Cerebellar nuclear complex (tissue), 1 donor: ENCODE data around the gene PLAC8L1.

Experiments used
- DNase-seq, 2 experiments: peaks; one replicate each; lab custom pipeline; 2025; lab: John Stamatoyannopoulos, UW

Gene PLAC8L1

GRCh38 chr5:146079695-146080373 is 25.5 kb downstream of the PLAC8L1 start:
- DNase-seq: no peak

- DNase-seq: no peak
These were observed 26.8 kb downstream of the PLAC8L1 start for GRCh38 chr5:146078566-146078965.

GRCh38 chr5:146076455-146076854 is 28.9 kb downstream of the PLAC8L1 start:
- DNase-seq: no peak

- DNase-seq: no peak
These were observed 29.3 kb downstream of the PLAC8L1 start for GRCh38 chr5:146076028-146076427.

GRCh38 chr5:146073239-146073900 is 32.0 kb downstream of the PLAC8L1 start:
- no peak for DNase-seq

- no peak for DNase-seq
These were observed 32.8 kb downstream of the PLAC8L1 start for GRCh38 chr5:146072595-146072994.

- no peak for DNase-seq
These were observed 34.2 kb downstream of the PLAC8L1 start for GRCh38 chr5:146071171-146071570.

GRCh38 chr5:146070746-146071145 is 34.6 kb downstream of the PLAC8L1 start:
- DNase-seq: no peak

- no peak for DNase-seq
These were observed 35.6 kb downstream of the PLAC8L1 start for GRCh38 chr5:146069780-146070099.

GRCh38 chr5:146068977-146069779 is 36.2 kb downstream of the PLAC8L1 start:
- no peak for DNase-seq

GRCh38 chr5:146068206-146068605 is 37.2 kb downstream of the PLAC8L1 start:
- DNase-seq: no peak

GRCh38 chr5:146066968-146067367 is 38.4 kb downstream of the PLAC8L1 start:
- DNase-seq: no peak

- DNase-seq: no peak
These were observed 45.2 kb downstream of the PLAC8L1 start for GRCh38 chr5:146060221-146060585.

- no peak for DNase-seq
These were observed 45.7 kb downstream of the PLAC8L1 start for GRCh38 chr5:146059460-146060220.

- DNase-seq: no peak
These were observed 49.9 kb downstream of the PLAC8L1 start for GRCh38 chr5:146055432-146055831.

- no peak for DNase-seq
These were observed 52.6 kb downstream of the PLAC8L1 start for GRCh38 chr5:146052780-146053179.

GRCh38 chr5:146051678-146052077 is 53.7 kb downstream of the PLAC8L1 start:
- no peak for DNase-seq

- no peak for DNase-seq
These were observed 55.3 kb downstream of the PLAC8L1 start for GRCh38 chr5:146050086-146050485.

GRCh38 chr5:146049704-146050026 is 55.7 kb downstream of the PLAC8L1 start:
- no peak for DNase-seq

- DNase-seq: no peak
These were observed 56.2 kb downstream of the PLAC8L1 start for GRCh38 chr5:146048994-146049703.

GRCh38 chr5:146047396-146047795 is 58.0 kb downstream of the PLAC8L1 start:
- no peak for DNase-seq

GRCh38 chr5:146043722-146044121 is 61.7 kb downstream of the PLAC8L1 start:
- no peak for DNase-seq
